Sciatic nerve (tissue), 2 donors: ENCODE data around the gene GABRB2. TPM values are rescaled to one million over a fixed set of nuclear protein-coding genes. Genes with fewer than 3 reads are reported as not detected.
"Not testable (repeated sequence)": the region's sequence is repeated elsewhere in the genome, so short reads cannot be mapped to it uniquely, and the experiment has no call there.

Experiments used
- ATAC-seq: fragments of 200-7000 bp; cut with Tn5 transposase; one replicate; pipeline ENCODE4 v1.9.1; 2020; ENCODE audit warnings: mild to moderate bottlenecking, moderate library complexity
- DNase-seq: peaks from one replicate; pipeline ENCODE4 v3.0.0-alpha.2; 2020; ENCODE audit warnings: low spot score
- intact Hi-C: fragments of 100-400 bp; cut with DNase I; formaldehyde crosslinking; loops from one replicate; pipeline ENCODE4 v1.14.2; 2022
- total RNA-seq: library from RNA; stranded (reverse); fragmentation: NEBNext Ultra II Directional; extraction: Animal tissue kit (Norgen Biotek cat#: 25700); gene quantifications from one replicate; pipeline ENCODE4 v1.2.1, GENCODE V29; 2021
- donor health status: DM: no; HTN: no; CAD: no.
- donor health status: DM: no; HTN: no; CAD: no.

Gene GABRB2
- total RNA-seq, 1 donor from 2014 or later: 0.13 TPM

- no peak for DNase-seq
- intact Hi-C loops: no loop called here
- no peak for ATAC-seq
Measured at GRCh38 chr5:161314033-161314432, 232.5 kb downstream of the GABRB2 start.

- DNase-seq: no peak
- no peak for ATAC-seq
- intact Hi-C loops: no loop called here
Measured at GRCh38 chr5:161312882-161313281, 233.6 kb downstream of the GABRB2 start.

GRCh38 chr5:161311965-161312364 lies 234.6 kb downstream of the GABRB2 start:
- ATAC-seq (no peak), DNase-seq (no peak)
- intact Hi-C loops: no loop called here

GRCh38 chr5:161311146-161311708 lies 235.3 kb downstream of the GABRB2 start:
- DNase-seq (no peak), ATAC-seq (no peak)
- intact Hi-C loops: no loop called here

GRCh38 chr5:161306351-161306995 lies 240.1 kb downstream of the GABRB2 start:
- no peak for DNase-seq
- ATAC-seq: no peak
- intact Hi-C loops: no loop called here

- ATAC-seq (no peak), DNase-seq (no peak)
- intact Hi-C loops: no loop called here
Measured at GRCh38 chr5:161305601-161306000, 240.9 kb downstream of the GABRB2 start.

GRCh38 chr5:161302559-161302958 lies 244.0 kb downstream of the GABRB2 start:
- intact Hi-C loops: no loop called here
- no peak for DNase-seq
- ATAC-seq: no peak

GRCh38 chr5:161301586-161301985 lies 244.9 kb downstream of the GABRB2 start:
- intact Hi-C loops: no loop called here
- no peak for ATAC-seq

GRCh38 chr5:161299053-161299452 lies 247.5 kb downstream of the GABRB2 start:
- no peak for ATAC-seq
- intact Hi-C loops: no loop called here
- no peak for DNase-seq

More at GRCh38 chr5:161301586-161301985, 244.9 kb downstream of the GABRB2 start:
- DNase-seq: no peak

- ATAC-seq, intact Hi-C loops: not testable (repeated sequence)
Measured at GRCh38 chr5:161297388-161297787, 249.1 kb downstream of the GABRB2 start.

GRCh38 chr5:161295721-161296250 lies 250.7 kb downstream of the GABRB2 start:
- DNase-seq (no peak), ATAC-seq (no peak)
- intact Hi-C loops: no loop called here

More at GRCh38 chr5:161297388-161297787, 249.1 kb downstream of the GABRB2 start:
- not testable (repeated sequence) for DNase-seq

GRCh38 chr5:161288071-161288470 lies 258.5 kb downstream of the GABRB2 start:
- DNase-seq (no peak), ATAC-seq (no peak)
- intact Hi-C loops: no loop called here

GRCh38 chr5:161287436-161287835 lies 259.1 kb downstream of the GABRB2 start:
- DNase-seq (no peak), ATAC-seq (no peak)
- intact Hi-C loops: no loop called here

- intact Hi-C loops: no loop called here
- DNase-seq: no peak
- no peak for ATAC-seq
Measured at GRCh38 chr5:161286066-161286655, 260.4 kb downstream of the GABRB2 start.

GRCh38 chr5:161284445-161284844 lies 262.1 kb downstream of the GABRB2 start:
- intact Hi-C loops: no loop called here
- DNase-seq (no peak), ATAC-seq (no peak)

GRCh38 chr5:161283296-161283695 lies 263.2 kb downstream of the GABRB2 start:
- DNase-seq (no peak), ATAC-seq (no peak)
- intact Hi-C loops: no loop called here

- DNase-seq: no peak
- intact Hi-C loops: no loop called here
- ATAC-seq: no peak
Measured at GRCh38 chr5:161278739-161279660, 267.5 kb downstream of the GABRB2 start.

GRCh38 chr5:161277011-161277410 lies 269.5 kb downstream of the GABRB2 start:
- no peak for ATAC-seq
- intact Hi-C loops: no loop called here
- DNase-seq: no peak

GRCh38 chr5:161274951-161275350 lies 271.6 kb downstream of the GABRB2 start:
- ATAC-seq (no peak), DNase-seq (no peak)
- intact Hi-C loops: no loop called here
